Measurements from ENCODE around the gene RNF13. TPM values are rescaled to one million over a fixed set of nuclear protein-coding genes. Genes with fewer than 3 reads are reported as not detected.

Gene RNF13
- total RNA-seq, 1 experiment from 2014 or later, result 28.9 TPM

DNA sequence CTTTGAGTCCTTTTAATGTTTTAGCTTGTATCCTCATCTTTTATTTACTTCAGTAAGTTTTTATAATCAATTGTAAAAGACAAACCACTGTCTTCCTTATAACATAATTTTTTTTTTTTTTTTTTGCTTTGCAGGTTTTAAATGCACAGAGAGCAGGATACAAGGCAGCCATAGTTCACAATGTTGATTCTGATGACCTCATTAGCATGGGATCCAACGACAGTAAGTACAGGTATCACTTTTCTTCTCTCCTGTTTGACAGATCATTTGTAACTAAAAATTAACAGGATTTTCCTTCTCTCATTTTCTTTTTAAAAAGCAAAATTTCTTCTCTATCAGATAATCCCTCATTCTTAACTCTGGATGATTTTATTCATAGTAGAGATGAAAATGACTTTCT lies 82.3 kb downstream of the RNF13 start:
- POLR2A ChIA-PET, result no interaction called here

DNA sequence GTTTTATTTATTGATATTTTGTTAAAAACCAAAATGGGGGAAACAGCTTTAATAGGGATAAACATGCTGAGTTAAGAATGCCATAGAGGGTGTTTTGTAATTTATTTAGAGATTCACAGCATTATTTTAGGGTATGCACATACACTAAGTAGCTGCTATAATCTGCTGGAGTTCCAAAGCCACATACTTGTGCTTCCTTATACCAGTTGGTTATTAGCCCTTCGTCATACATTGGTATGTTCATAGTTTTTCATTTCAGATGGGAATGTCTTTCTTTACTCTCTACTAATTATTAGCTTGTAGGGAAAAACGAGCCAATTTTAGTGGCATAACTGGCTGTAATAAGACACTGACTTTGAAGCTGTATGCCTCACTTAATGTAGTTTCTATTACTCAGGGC lies 82.8 kb downstream of the RNF13 start:
- ChIA-PET CTCF (interaction anchor here (1.3 kb wide), 1 partner anchor 16 kb away, joined by 5 read pairs; no protein-coding TSS in a partner anchor), POLR2A (no interaction called here)
- DNase-seq (ENCODE audit: low spot score) (no peak), ATAC-seq (no peak)
- no peak overlapping the region for H3K27ac Mint-ChIP-seq
- H3K27me3 Mint-ChIP-seq (ENCODE audit: low read depth), result no peaks in the 10 kb centered on the region
- H3K4me3 Mint-ChIP-seq, result no peak overlapping the region
- TF ChIP-seq NR3C1 (CRISPR knock-in tag; conservative IDR thresholded peaks at IDR 0.05; ENCODE audit: low read depth) (no peak), ETV6 (CRISPR knock-in tag; IDR thresholded peaks at IDR 0.05) (no peak)
- TF ChIP-seq, protein P1, sequence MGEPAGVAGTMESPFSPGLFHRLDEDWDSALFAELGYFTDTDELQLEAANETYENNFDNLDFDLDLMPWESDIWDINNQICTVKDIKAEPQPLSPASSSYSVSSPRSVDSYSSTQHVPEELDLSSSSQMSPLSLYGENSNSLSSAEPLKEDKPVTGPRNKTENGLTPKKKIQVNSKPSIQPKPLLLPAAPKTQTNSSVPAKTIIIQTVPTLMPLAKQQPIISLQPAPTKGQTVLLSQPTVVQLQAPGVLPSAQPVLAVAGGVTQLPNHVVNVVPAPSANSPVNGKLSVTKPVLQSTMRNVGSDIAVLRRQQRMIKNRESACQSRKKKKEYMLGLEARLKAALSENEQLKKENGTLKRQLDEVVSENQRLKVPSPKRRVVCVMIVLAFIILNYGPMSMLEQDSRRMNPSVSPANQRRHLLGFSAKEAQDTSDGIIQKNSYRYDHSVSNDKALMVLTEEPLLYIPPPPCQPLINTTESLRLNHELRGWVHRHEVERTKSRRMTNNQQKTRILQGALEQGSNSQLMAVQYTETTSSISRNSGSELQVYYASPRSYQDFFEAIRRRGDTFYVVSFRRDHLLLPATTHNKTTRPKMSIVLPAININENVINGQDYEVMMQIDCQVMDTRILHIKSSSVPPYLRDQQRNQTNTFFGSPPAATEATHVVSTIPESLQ (CRISPR knock-in tag; IDR thresholded peaks at IDR 0.05), result no peak
- H3K36me3 Mint-ChIP-seq, result no peaks in the 10 kb centered on the region
- H3K9me3 Mint-ChIP-seq, result no peaks in the 10 kb centered on the region
- peaks cover 7% of the 10 kb centered on the region for H3K4me1 Mint-ChIP-seq

More for the DNA sequence above, 82.3 kb downstream of the RNF13 start:
- ATAC-seq, result no peak
- no peaks in the 10 kb centered on the region for H3K27me3 Mint-ChIP-seq (ENCODE audit: low read depth)
- H3K36me3 Mint-ChIP-seq, result no peaks in the 10 kb centered on the region
- CTCF ChIA-PET, result interaction anchor here (1.3 kb wide), 1 partner anchor 16 kb away, joined by 5 read pairs; no protein-coding TSS in a partner anchor
- no peak overlapping the region for H3K4me3 Mint-ChIP-seq
- peaks cover 4% of the 10 kb centered on the region; the same call in 1 of the 2 replicates for H3K4me1 Mint-ChIP-seq
- no peak for DNase-seq (ENCODE audit: low spot score)
- no peaks in the 10 kb centered on the region for H3K9me3 Mint-ChIP-seq
- TF ChIP-seq MYBL2 (CRISPR knock-in tag; IDR thresholded peaks at IDR 0.05) (no peak), ZNF423 (CRISPR knock-in tag; IDR thresholded peaks at IDR 0.05) (no peak), JAZF1 (CRISPR knock-in tag; IDR thresholded peaks at IDR 0.05) (no peak), KAT7 (CRISPR knock-in tag; IDR thresholded peaks at IDR 0.05; ENCODE audit: borderline replicate concordance) (no peak), EMX1 (CRISPR knock-in tag; IDR thresholded peaks at IDR 0.05) (no peak), ZNF416 (CRISPR knock-in tag; IDR thresholded peaks at IDR 0.05) (no peak), NFE2L1 (CRISPR knock-in tag; IDR thresholded peaks at IDR 0.05) (no peak), PRRX2 (CRISPR knock-in tag; IDR thresholded peaks at IDR 0.05) (no peak), GABPB1 (CRISPR knock-in tag; IDR thresholded peaks at IDR 0.05) (no peak)
- TF ChIP-seq, protein P2, sequence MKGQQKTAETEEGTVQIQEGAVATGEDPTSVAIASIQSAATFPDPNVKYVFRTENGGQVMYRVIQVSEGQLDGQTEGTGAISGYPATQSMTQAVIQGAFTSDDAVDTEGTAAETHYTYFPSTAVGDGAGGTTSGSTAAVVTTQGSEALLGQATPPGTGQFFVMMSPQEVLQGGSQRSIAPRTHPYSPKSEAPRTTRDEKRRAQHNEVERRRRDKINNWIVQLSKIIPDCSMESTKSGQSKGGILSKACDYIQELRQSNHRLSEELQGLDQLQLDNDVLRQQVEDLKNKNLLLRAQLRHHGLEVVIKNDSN (CRISPR knock-in tag; IDR thresholded peaks at IDR 0.05), result no peak
- TF ChIP-seq, protein P1 (CRISPR knock-in tag; IDR thresholded peaks at IDR 0.05), result no peak
- TF ChIP-seq, protein P3, sequence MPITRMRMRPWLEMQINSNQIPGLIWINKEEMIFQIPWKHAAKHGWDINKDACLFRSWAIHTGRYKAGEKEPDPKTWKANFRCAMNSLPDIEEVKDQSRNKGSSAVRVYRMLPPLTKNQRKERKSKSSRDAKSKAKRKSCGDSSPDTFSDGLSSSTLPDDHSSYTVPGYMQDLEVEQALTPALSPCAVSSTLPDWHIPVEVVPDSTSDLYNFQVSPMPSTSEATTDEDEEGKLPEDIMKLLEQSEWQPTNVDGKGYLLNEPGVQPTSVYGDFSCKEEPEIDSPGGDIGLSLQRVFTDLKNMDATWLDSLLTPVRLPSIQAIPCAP (CRISPR knock-in tag; IDR thresholded peaks at IDR 0.05), result no peak
- TF ChIP-seq, protein P4, sequence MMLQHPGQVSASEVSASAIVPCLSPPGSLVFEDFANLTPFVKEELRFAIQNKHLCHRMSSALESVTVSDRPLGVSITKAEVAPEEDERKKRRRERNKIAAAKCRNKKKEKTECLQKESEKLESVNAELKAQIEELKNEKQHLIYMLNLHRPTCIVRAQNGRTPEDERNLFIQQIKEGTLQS (CRISPR knock-in tag; conservative IDR thresholded peaks at IDR 0.05), result no peak
- TF ChIP-seq, protein P5, sequence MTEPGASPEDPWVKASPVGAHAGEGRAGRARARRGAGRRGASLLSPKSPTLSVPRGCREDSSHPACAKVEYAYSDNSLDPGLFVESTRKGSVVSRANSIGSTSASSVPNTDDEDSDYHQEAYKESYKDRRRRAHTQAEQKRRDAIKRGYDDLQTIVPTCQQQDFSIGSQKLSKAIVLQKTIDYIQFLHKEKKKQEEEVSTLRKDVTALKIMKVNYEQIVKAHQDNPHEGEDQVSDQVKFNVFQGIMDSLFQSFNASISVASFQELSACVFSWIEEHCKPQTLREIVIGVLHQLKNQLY (CRISPR knock-in tag; IDR thresholded peaks at IDR 0.05), result no peak
- TF ChIP-seq, protein P6, sequence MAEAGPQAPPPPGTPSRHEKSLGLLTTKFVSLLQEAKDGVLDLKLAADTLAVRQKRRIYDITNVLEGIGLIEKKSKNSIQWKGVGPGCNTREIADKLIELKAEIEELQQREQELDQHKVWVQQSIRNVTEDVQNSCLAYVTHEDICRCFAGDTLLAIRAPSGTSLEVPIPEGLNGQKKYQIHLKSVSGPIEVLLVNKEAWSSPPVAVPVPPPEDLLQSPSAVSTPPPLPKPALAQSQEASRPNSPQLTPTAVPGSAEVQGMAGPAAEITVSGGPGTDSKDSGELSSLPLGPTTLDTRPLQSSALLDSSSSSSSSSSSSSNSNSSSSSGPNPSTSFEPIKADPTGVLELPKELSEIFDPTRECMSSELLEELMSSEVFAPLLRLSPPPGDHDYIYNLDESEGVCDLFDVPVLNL (CRISPR knock-in tag; IDR thresholded peaks at IDR 0.05; ENCODE audit: borderline replicate concordance, low read depth), result no peak
- TF ChIP-seq, protein P7, sequence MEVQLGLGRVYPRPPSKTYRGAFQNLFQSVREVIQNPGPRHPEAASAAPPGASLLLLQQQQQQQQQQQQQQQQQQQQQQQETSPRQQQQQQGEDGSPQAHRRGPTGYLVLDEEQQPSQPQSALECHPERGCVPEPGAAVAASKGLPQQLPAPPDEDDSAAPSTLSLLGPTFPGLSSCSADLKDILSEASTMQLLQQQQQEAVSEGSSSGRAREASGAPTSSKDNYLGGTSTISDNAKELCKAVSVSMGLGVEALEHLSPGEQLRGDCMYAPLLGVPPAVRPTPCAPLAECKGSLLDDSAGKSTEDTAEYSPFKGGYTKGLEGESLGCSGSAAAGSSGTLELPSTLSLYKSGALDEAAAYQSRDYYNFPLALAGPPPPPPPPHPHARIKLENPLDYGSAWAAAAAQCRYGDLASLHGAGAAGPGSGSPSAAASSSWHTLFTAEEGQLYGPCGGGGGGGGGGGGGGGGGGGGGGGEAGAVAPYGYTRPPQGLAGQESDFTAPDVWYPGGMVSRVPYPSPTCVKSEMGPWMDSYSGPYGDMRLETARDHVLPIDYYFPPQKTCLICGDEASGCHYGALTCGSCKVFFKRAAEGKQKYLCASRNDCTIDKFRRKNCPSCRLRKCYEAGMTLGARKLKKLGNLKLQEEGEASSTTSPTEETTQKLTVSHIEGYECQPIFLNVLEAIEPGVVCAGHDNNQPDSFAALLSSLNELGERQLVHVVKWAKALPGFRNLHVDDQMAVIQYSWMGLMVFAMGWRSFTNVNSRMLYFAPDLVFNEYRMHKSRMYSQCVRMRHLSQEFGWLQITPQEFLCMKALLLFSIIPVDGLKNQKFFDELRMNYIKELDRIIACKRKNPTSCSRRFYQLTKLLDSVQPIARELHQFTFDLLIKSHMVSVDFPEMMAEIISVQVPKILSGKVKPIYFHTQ (CRISPR knock-in tag; IDR thresholded peaks at IDR 0.05), result no peak
- no peak overlapping the region for H3K27ac Mint-ChIP-seq

All from WTC11 (cell line).